Limb (tissue), 2 donors: ENCODE measurements around the gene PKNOX2.

ENCODE experiments used
- DNase-seq, 2 donors: peaks; one replicate each; pipeline ENCODE4 v3.0.0-alpha.2; 2016; ENCODE audit errors: extremely low spot score in 2 of 2

The PKNOX2 gene

DNA sequence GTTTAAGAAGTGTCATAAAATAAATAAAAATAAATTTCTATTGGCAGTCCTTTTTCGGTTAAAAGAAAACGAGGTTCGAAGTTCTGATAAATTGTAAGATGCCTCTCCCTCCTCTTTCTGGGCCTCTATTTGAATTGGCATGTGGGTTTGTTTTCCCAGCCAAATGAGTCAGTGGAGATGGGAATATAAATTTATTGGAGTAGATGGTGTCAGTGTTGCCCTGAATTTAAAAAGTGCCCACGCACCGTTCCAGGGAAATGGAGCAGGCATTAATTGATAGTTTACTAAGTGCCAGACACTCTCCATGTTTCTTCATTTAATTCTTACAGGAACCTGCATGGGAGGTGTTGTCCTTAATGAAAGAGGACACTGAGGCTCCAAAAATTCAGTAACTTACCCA is 212.3 kb downstream of the PKNOX2 start:
- no peak for DNase-seq

GRCh38 chr11:125378083-125378482 is 213.5 kb downstream of the PKNOX2 start:
- DNase-seq, result no peak

DNA sequence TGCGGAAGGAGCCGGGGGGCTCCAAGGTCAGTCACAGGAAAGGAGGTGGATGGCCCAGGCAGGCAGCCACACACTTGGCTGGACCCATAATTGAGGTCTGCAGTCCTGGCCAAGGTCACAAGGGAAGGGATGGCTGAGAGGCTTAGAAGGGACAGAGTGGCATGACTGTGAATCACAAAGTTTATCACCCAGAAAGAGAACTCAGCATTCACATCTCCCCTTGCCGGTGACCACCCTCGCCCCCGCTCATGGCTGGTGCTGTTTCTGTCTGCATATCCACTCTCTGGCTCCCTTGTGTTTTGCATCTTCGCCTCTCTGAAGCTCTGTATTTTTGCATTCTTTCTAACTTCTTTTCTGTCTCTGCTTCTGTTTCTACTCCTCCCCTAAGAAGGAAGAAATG is 214.0 kb downstream of the PKNOX2 start:
- DNase-seq, result no peak

- no peak for DNase-seq
Observed at GRCh38 chr11:125379565-125379964, 215.0 kb downstream of the PKNOX2 start.

GRCh38 chr11:125379981-125380380 is 215.4 kb downstream of the PKNOX2 start:
- DNase-seq, result no peak

DNA sequence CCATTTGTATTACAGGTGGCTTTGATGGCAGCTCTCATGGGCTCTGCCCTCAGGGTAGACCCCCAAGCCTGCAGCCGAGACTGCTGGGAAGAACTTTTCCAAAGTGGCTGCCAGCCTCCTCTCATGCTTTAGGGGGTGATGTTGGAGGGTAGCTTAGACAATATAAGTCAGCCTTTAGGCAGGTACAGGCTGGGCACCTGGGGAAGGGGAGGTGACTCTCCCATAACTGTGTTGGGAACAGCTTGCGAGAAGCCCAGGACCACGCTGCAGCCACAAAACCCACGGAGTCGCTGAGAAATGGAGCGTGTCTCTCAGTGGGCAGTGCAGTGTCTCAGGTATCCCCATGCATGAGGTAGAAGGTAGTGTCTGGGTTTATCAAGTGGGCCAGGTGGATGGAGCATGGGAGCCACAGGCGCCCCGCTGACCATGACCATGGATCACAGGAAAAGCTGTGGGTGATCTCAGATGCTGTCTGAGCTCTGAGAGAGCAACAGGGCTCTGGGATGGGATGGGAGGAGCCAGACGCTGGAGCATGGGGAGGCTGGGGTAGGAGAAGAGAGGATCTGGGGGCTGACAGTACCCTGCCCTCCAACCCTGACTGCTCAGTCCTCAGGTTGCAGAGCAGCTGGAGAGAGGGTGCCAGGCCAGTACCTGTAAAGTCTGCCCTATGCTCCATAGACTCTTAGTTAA is 216.3 kb downstream of the PKNOX2 start:
- no peak for DNase-seq

- no peak for DNase-seq
Observed at GRCh38 chr11:125381499-125382044, 217.0 kb downstream of the PKNOX2 start.

- DNase-seq, result peak in 1 of 2 donors; percentile 59
Observed at GRCh38 chr11:125382314-125382791, 217.8 kb downstream of the PKNOX2 start.

DNA sequence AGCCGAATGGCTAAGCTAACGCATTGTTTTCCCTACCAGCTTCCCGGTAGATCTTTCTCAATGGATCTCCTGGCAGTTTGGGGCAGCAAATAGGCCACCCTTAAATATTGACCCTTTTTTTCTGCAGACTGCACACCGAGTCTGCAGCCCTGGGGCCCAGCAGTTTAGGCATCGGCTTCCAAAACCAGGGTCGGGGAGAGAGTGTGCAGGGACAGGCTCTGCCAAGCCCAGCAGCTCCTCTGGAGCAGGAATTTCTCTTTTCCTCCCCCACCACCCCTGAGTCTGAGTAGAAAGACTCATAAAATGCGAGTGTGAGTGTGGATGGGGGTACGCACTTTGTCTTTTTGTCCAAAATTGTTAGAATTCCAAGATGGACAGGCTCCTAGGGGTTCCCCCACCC is 218.3 kb downstream of the PKNOX2 start:
- DNase-seq, result no peak

- DNase-seq, result no peak
Observed at GRCh38 chr11:125384825-125385224, 220.3 kb downstream of the PKNOX2 start.

GRCh38 chr11:125387901-125388300 is 223.3 kb downstream of the PKNOX2 start:
- DNase-seq, result no peak

DNA sequence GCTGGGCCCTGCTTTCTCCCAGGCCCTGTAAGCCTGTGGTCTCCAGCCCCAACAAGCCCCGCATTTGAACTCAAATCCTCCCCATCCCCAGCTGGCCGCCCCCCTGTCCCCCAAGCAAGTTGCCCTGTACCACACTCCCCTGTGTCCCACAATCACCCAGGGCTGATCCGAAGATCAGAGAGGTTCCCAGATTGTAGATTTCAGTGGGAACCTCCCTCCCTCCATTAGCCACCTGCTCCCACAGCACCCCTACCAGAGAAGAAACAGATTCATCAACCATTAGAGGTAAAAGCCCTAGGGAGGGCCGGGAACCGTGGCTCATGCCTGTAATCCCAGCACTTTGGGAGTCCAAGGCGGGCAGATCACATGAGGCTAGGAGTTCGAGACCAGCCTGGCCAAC is 224.1 kb downstream of the PKNOX2 start:
- no peak for DNase-seq

DNA sequence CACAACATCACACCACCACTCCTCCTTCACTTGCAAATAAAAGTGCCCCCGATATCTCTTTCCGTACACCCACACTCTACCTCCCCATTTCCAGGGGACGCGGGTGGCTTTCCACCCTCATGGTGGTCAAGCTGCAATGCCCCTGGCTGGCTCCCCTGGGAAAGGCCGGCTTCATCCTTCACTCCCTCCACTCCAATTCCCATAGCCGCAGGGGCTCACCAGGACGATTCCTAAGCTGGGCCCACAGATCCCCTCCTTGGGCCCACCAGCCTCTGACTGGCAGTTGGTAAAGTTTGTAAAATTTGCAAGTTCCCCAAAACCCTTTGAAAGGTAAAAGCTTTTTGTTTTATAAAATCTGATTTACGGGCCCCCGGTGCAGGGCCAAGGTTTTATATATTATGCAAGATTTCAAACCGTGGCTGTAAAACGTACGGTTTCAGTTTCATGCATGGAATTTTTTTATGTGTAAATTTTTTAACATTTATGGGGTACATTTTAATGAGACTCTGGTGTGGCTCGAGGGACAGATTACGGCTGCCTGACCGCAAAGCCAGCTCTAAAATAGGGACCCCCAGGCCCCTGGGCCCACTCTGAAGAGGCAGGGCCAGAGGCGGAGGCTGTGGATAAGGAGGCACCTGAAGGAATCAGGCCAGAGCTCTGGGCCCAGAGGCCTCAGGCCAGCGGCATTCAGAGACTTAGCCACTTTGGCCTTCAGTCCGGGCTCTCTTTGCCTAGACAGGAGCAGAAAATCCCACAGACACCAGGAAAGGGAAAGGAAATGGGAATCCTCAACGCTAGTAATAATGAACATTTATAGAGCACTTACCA is 225.0 kb downstream of the PKNOX2 start:
- no peak for DNase-seq

DNA sequence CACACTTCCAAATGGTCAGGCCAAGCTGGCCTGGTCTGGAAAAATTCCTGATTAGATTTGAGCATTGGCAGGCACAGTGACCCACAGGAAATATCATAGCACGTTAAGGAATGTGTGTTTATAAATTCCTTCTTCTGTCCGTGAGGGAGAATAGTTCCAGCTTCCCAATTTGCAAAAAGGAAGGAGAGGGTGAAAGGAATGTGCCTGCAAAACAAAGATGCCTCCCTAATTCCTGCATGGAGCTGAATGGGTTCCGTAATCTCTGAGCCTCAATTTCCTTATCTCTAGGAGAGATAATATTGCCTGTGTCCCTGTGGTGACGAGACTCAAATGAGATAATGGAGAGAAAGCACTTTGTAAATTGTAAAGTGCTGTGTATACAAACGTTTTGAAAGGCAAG is 226.4 kb downstream of the PKNOX2 start:
- DNase-seq, result no peak

DNA sequence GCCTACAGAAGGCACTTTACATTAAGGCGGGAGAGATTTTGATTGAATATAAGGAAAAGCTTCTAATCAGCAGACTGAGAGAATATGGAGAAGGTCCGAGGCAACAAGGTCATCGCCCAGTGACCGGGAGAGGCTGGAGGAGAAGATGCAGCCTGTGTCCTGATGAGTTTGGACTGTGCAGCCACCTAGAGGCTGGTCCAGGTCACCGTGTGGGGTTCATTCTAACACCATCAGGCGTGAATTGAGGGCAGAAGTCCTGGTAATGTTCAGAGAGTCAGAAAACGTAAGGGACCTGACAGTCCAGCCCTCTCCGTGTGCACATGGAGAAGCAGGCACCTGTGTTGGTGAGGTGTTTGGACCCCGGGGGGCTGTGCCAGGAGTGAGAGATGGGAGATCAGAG is 228.8 kb downstream of the PKNOX2 start:
- DNase-seq, result no peak

DNA sequence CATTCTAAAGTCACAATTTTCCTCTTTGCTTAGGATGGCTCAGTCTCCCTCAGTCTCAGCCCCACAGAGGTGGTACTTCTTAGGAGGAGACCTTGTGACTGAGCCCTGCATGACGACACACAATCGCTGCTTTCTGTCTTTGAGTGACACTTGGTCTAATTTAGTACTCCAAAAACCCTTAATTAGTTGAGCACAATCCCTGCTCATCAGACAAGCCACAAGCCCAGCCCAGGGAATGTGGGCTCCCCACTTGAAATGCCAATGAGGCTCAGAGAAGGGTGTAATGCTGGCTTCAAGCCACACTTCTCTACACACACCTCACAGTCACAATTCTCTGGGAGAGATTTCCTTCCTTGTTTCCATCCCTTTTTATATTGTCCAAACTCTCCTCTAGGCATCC is 229.7 kb downstream of the PKNOX2 start:
- no peak for DNase-seq

DNA sequence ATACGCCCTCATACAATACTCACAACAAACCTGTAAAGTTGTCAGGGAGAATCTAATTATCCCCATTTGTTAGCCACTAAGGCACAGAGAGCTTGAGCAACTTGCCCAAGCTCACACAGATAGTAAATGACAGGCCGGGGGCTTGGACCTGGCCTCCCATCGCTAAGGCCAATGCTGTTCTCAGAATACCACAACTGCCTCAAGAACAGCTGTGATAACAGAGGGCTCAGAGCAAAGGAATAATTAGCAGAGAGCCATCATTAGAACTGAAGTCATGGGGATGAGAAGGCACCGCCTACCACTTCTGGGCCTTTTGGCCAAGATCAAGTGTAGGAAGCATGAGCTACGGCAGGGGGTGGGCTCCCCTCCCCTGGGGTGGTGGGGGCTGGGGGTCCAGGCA is 232.9 kb downstream of the PKNOX2 start:
- DNase-seq, result no peak

DNA sequence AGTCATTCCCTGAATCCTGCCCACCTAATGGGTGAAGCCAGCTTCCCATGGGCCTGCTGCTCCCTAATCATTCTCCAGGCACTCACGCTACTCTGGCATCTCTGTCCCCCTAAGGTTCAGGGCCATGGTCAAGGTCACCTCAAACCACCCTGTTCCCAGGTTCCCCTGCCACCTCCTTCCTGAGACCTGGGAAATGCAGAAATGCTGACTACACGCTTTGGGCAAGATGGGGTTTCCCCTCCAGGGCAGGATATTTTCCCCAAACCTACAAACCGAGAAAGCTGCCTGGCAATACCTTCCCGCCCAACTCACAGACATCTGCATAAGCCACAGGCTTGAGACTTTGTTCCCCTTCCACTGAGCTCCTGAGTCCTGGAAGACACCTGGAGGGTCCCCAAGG is 233.9 kb downstream of the PKNOX2 start:
- no peak for DNase-seq

GRCh38 chr11:125398994-125399640 is 234.6 kb downstream of the PKNOX2 start:
- no peak for DNase-seq

DNA sequence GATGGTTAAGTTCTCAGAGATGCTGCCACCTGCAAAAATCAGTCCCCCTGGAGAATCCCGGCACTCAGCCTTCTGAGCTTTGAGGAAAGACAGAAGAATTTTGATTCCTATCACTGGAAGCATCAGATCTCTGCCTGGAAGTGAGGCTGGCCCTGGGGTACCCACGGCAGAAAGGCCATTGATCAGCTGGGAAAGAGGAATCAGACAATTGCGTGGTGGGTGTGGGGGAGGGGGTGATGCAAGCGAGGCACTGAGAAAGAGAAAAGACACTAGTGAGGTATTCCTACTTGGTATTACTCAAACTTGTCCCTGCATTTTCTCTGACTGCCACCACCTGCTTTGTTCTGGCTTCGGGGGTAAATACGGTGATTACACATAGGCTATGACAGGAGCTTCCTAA is 235.4 kb downstream of the PKNOX2 start:
- no peak for DNase-seq

- DNase-seq, result no peak
Observed at GRCh38 chr11:125401235-125401634, 236.7 kb downstream of the PKNOX2 start.

DNA sequence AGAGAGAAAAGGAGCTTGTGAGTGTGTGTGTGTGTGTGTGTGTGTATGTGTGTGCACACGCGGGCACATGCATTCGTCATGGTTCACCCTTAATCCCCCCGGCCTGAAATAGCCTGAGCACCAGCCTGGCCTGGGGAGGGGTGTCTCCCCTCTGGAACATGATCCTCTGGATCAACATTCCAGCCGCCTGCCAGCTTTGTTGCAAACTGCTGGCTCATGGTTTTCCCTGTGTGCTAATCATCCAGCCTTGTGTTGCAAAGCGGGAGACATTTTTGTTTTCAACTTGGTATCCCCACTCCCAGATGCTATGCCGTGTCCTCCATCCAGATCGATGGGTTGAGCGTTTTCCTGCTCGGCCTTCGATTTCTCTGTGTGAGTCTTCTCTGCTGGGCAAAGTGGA is 237.2 kb downstream of the PKNOX2 start:
- peak; percentile 68 to 71 for DNase-seq
